ENCODE results near the gene ITPR1. TPM values are rescaled to one million over a fixed set of nuclear protein-coding genes. Genes with fewer than 3 reads are reported as not detected.

ITPR1 gene
- total and polyA plus RNA-seq, 10 of the 15 experiments (the other 5 are each of a cell fraction or from before 2014, with no cell fraction given): 12.2 to 239 (median 28.4) TPM

DNA sequence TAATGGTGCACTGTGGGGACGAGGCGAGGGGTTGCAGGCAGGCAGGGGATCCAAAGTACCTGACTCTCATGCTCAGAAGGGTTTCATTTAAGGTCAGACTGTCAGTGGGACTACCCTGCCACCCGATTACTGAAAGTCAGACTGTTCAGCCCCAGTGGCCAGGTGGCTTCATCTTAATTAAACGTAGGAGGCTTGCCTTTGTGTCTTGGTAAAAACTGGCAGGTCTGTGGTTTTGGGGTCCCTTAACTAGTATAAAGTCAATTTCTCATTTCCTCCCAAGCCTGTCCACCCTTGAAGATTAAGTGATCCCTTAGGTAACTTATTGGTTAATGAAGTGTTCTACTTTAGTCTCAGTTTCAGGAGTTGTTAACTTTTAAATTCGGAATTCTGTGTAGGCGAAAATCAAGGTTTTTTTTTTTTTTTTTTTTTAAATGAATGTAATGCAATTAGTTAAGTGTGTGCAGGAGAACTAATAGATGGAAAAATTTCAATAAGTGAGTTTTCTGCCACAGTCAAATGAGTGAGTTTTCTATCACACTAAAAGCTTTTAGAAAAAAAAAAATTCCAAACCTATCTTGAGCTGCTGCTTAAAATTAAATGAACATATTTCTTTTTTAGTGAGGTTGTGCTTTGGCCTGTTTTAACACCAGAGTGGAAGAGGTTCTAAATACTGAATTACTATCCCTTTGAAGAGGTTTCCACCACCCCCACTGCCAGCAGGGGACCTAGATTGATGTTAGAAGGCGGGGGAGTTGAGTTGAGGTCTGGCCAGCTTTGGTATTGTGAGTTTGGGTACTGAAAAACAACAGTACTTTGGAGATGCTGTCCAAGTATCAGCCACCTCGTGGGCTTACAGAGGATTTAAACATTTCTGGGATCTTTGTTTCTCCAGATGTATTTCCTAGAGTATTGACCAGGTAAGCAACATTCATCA is 15.2 kb downstream of the ITPR1 start (continued):
- peak; percentile 92; the same call in 1 of the 2 replicates for TF ChIP-seq STAT3 (IDR thresholded peaks at IDR 0.05; ENCODE audit: low read depth, low read length)
- TF ChIP-seq IKZF1 (conservative IDR thresholded peaks at IDR 0.05): peak; percentile 94
- peak; percentile 99 for TF ChIP-seq BCL11A (IDR thresholded peaks at IDR 0.05; ENCODE audit: low read depth, low read length)
- TF ChIP-seq, protein P1, sequence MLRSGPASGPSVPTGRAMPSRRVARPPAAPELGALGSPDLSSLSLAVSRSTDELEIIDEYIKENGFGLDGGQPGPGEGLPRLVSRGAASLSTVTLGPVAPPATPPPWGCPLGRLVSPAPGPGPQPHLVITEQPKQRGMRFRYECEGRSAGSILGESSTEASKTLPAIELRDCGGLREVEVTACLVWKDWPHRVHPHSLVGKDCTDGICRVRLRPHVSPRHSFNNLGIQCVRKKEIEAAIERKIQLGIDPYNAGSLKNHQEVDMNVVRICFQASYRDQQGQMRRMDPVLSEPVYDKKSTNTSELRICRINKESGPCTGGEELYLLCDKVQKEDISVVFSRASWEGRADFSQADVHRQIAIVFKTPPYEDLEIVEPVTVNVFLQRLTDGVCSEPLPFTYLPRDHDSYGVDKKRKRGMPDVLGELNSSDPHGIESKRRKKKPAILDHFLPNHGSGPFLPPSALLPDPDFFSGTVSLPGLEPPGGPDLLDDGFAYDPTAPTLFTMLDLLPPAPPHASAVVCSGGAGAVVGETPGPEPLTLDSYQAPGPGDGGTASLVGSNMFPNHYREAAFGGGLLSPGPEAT (IDR thresholded peaks at IDR 0.05; ENCODE audit: low read depth): peak; percentile 87
- TF ChIP-seq, protein P2, sequence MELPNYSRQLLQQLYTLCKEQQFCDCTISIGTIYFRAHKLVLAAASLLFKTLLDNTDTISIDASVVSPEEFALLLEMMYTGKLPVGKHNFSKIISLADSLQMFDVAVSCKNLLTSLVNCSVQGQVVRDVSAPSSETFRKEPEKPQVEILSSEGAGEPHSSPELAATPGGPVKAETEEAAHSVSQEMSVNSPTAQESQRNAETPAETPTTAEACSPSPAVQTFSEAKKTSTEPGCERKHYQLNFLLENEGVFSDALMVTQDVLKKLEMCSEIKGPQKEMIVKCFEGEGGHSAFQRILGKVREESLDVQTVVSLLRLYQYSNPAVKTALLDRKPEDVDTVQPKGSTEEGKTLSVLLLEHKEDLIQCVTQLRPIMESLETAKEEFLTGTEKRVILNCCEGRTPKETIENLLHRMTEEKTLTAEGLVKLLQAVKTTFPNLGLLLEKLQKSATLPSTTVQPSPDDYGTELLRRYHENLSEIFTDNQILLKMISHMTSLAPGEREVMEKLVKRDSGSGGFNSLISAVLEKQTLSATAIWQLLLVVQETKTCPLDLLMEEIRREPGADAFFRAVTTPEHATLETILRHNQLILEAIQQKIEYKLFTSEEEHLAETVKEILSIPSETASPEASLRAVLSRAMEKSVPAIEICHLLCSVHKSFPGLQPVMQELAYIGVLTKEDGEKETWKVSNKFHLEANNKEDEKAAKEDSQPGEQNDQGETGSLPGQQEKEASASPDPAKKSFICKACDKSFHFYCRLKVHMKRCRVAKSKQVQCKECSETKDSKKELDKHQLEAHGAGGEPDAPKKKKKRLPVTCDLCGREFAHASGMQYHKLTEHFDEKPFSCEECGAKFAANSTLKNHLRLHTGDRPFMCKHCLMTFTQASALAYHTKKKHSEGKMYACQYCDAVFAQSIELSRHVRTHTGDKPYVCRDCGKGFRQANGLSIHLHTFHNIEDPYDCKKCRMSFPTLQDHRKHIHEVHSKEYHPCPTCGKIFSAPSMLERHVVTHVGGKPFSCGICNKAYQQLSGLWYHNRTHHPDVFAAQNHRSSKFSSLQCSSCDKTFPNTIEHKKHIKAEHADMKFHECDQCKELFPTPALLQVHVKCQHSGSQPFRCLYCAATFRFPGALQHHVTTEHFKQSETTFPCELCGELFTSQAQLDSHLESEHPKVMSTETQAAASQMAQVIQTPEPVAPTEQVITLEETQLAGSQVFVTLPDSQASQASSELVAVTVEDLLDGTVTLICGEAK (IDR thresholded peaks at IDR 0.05; ENCODE audit: borderline replicate concordance): no peak
- TF ChIP-seq KDM1A (IDR thresholded peaks at IDR 0.05; ENCODE audit: borderline replicate concordance): no peak
- TF ChIP-seq, protein P3, sequence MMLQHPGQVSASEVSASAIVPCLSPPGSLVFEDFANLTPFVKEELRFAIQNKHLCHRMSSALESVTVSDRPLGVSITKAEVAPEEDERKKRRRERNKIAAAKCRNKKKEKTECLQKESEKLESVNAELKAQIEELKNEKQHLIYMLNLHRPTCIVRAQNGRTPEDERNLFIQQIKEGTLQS (IDR thresholded peaks at IDR 0.05; ENCODE audit: borderline replicate concordance, extremely low read depth, low read depth, low read length): no peak
- TF ChIP-seq RB1 (IDR thresholded peaks at IDR 0.05; ENCODE audit: borderline replicate concordance): no peak
- TF ChIP-seq, protein P4, sequence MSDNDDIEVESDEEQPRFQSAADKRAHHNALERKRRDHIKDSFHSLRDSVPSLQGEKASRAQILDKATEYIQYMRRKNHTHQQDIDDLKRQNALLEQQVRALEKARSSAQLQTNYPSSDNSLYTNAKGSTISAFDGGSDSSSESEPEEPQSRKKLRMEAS (IDR thresholded peaks at IDR 0.05; ENCODE audit: low read depth, low read length): no peak
- TF ChIP-seq, protein P5, sequence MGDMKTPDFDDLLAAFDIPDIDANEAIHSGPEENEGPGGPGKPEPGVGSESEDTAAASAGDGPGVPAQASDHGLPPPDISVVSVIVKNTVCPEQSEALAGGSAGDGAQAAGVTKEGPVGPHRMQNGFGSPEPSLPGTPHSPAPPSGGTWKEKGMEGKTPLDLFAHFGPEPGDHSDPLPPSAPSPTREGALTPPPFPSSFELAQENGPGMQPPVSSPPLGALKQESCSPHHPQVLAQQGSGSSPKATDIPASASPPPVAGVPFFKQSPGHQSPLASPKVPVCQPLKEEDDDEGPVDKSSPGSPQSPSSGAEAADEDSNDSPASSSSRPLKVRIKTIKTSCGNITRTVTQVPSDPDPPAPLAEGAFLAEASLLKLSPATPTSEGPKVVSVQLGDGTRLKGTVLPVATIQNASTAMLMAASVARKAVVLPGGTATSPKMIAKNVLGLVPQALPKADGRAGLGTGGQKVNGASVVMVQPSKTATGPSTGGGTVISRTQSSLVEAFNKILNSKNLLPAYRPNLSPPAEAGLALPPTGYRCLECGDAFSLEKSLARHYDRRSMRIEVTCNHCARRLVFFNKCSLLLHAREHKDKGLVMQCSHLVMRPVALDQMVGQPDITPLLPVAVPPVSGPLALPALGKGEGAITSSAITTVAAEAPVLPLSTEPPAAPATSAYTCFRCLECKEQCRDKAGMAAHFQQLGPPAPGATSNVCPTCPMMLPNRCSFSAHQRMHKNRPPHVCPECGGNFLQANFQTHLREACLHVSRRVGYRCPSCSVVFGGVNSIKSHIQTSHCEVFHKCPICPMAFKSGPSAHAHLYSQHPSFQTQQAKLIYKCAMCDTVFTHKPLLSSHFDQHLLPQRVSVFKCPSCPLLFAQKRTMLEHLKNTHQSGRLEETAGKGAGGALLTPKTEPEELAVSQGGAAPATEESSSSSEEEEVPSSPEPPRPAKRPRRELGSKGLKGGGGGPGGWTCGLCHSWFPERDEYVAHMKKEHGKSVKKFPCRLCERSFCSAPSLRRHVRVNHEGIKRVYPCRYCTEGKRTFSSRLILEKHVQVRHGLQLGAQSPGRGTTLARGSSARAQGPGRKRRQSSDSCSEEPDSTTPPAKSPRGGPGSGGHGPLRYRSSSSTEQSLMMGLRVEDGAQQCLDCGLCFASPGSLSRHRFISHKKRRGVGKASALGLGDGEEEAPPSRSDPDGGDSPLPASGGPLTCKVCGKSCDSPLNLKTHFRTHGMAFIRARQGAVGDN (IDR thresholded peaks at IDR 0.05): no peak
- peak; percentile 76; the same call in 1 of the 3 replicates for TF ChIP-seq POU2F2 (IDR thresholded peaks at IDR 0.05; ENCODE audit: borderline replicate concordance, low read depth, low read length)
- TF ChIP-seq NR2F1 (conservative IDR thresholded peaks at IDR 0.05): peak; percentile 99
- TF ChIP-seq YY1 (IDR thresholded peaks at IDR 0.05; ENCODE audit: low read depth, low read length): no peak
- TF ChIP-seq BMI1 (IDR thresholded peaks at IDR 0.05; ENCODE audit: borderline replicate concordance): peak; percentile 90
- TF ChIP-seq RAD21 (IDR thresholded peaks at IDR 0.05; ENCODE audit: insufficient read depth, low read depth, low read length): no peak
- no peak for TF ChIP-seq LARP7 (IDR thresholded peaks at IDR 0.05)
- TF ChIP-seq SMC3 (IDR thresholded peaks at IDR 0.05; ENCODE audit: borderline replicate concordance, low read length): no peak
- TF ChIP-seq SIN3A (IDR thresholded peaks at IDR 0.05; ENCODE audit: low read depth, low read length): no peak

All from GM12878 (cell line).